Myocyte (in vitro differentiated cells): Measurements from ENCODE around the gene PHEX. TPM values are rescaled to one million over a fixed set of nuclear protein-coding genes. Genes with fewer than 3 reads are reported as not detected.
A peak's percentile ranks its signal among the peaks of the same experiment; 100 is the strongest.
"Not testable (repeated sequence)": the region's sequence is repeated elsewhere in the genome, so short reads cannot be mapped to it uniquely, and the experiment has no call there.

Experiments
- DNase-seq: peaks from one replicate; pipeline ENCODE4 v3.0.0-alpha.2; 2012; ENCODE audit warnings: low read depth
- total RNA-seq: library from RNA; depleted of rRNA; stranded (reverse); fragments of >200 nt; gene quantifications from 2 replicates; pipeline ENCODE4 v1.2.3, GENCODE V29; 2014

The PHEX gene
- total RNA-seq, 1 donor from 2014 or later = 0.13 TPM

GRCh38 chrX:22234380-22234779 is 202.3 kb downstream of the PHEX start:
- peak; percentile 8 for DNase-seq

- DNase-seq = no peak
Measured at GRCh38 chrX:22237479-22237878, 205.4 kb downstream of the PHEX start.

DNA sequence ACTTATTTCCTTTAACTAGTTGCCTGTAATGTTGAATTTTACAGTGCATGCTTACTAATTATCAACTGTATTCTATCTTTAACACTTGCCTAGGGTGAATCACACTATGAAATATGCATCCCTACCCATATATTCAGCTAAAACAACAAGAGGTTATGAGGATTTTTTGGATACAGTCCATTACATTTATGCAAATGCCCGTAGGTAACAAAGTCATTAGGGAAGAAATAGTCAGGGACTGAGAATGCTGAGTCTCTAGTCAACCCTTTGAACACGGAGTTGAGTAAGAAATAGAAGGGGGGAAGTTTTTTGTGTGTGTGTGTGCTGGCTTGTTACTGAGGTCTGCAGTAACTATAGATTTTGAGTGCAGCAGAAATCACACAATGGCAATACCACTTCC is 214.5 kb downstream of the PHEX start:
- DNase-seq = no peak

DNA sequence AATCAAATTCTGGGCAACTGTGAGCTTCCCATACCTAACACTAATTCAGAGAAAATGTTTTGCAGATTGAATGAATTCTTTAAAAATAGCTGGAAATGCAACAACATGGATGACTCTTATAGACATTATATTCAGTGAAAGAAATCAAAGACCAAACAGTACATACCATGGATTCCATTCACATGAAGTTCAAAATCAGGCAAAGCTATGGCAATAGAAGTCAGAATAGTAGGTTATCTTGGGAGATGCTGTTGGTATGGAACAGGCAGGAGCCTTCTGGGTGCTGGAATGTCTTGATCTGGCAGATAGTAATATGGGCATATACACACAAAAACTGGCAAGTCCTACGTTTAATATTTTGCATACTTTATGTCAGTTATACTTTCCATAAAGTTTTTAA is 215.0 kb downstream of the PHEX start:
- no peak for DNase-seq

GRCh38 chrX:22248401-22248800 is 216.3 kb downstream of the PHEX start:
- no peak for DNase-seq

DNA sequence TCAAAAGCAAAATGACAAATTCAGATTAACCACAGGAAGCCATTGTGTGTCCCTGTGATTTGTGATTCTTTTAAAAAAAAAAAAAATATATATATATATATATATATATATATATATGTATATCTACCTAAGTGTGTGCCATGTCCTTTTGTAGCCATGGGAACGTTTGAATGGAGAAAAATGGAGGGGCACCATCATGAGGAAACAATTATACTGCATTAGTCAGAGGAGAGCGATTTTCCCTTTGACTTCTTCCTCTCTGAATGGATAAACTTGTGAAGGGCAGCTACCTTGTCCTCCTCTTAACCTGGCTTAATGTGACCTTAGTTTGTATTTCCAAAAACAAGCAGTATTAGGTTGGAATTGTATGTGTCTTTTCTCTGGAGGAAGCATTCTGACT is 217.2 kb downstream of the PHEX start:
- DNase-seq = no peak

DNA sequence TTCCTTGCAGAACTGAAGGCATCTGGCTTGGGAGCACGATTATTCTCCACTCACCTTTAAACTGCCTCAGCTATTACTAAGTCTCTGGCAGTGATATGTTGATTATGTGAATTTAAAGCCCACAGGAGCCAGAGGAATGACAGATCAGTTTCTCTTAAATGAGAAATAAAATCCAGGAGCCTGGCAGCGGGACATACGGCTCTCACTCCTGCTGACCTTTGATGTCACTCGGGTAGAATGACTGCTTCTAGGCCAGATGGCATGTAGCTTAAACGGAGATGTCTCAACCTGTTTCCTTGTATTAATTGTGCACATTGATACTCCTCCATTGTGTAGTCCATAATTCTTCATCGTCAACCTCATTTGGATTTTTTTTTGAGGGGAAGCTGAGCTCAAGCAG is 236.6 kb downstream of the PHEX start:
- no peak for DNase-seq

- DNase-seq = no peak
Measured at GRCh38 chrX:22272613-22273012, 240.5 kb downstream of the PHEX start, which contains the start of gene CBLL2. TSS of gene CBLL2 (plus strand) at chrX:22272913. CDS start at chrX:22272992, 79 bp downstream.

DNA sequence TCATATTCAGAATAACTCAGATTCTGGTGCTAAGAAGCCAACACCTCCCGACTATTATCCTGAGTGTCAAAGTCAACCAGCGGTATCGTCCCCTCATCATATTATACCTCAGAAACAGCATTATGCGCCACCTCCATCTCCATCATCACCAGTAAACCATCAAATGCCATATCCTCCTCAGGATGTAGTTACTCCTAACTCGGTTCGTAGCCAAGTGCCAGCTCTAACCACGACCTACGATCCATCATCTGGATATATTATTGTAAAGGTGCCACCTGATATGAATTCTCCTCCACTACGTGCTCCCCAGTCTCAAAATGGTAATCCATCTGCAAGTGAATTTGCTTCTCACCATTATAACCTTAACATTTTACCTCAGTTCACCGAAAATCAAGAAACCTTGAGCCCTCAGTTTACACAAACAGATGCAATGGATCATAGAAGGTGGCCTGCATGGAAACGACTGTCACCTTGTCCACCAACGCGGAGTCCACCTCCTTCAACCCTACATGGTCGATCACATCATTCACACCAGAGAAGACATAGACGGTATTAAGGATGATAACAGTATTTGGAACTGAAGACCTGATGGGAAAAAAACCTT is 241.7 kb downstream of the PHEX start:
- DNase-seq = no peak

- DNase-seq = no peak
Measured at GRCh38 chrX:22276781-22277180, 244.7 kb downstream of the PHEX start.

DNA sequence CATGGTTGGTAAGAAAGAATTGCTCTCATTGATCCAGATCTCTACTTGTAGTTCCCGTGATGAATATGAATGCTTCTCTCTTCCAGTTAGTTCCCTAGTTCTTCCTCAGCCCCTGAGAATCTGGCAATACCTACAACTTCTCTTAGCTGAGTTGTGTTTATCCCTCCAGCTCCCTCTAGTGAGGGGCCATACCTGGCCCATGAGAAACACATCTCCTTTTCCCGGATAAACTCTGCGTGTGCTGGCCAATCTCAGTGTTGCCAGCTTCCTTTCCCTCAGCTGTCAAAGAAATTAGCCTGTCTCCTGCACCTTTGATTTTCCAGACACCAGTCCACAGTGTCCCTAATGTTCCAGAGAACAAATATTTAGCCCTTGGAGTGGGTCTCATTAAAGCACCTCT is 246.2 kb downstream of the PHEX start:
- no peak for DNase-seq

DNA sequence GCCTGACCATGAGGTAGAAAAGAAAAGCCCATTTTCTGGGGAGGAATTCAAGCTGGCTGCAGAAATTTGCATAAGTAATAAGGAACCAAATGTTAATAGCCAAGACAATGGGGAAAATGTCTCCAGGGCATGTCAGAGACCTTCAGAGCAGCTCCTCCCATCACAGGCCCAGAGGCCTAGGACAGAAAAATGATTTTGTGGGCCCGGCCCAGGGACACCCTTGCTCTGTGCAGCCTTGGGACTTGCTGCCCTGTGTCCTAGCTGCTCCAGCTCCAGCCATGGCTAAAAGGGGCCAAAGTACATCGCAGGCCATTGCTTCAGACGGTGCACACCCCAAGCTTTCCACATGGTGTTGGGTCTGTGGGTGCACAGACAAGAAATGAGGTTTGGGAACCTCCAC is 257.1 kb downstream of the PHEX start:
- DNase-seq = not testable (repeated sequence)

GRCh38 chrX:22296871-22297270 is 264.7 kb downstream of the PHEX start:
- DNase-seq = no peak

GRCh38 chrX:22300130-22300529 is 268.0 kb downstream of the PHEX start:
- peak; percentile 81 for DNase-seq

Other genes with a start within 250 kb of the PHEX start
- gene MBTPS2, start 192.7 kb upstream of the PHEX start, total RNA-seq = 9.8 and 12.6 TPM in 2 replicates
- gene YY2, start 176.3 kb upstream of the PHEX start, total RNA-seq = 0.37 and 0.68 TPM in 2 replicates
- 60.0 and 65.3 TPM in 2 replicates for gene SMS, start 91.6 kb upstream of the PHEX start, total RNA-seq
- not detected in 2 replicates for gene CBLL2, start 240.6 kb downstream of the PHEX start, total RNA-seq